ENCODE results near the gene LRRC70. TPM values are rescaled to one million over a fixed set of nuclear protein-coding genes. Genes with fewer than 3 reads are reported as not detected.

Gene LRRC70
- total and polyA plus RNA-seq, 5 donors from 2014 or later, result 0.42 to 4.6 (median 1.1) TPM

DNA sequence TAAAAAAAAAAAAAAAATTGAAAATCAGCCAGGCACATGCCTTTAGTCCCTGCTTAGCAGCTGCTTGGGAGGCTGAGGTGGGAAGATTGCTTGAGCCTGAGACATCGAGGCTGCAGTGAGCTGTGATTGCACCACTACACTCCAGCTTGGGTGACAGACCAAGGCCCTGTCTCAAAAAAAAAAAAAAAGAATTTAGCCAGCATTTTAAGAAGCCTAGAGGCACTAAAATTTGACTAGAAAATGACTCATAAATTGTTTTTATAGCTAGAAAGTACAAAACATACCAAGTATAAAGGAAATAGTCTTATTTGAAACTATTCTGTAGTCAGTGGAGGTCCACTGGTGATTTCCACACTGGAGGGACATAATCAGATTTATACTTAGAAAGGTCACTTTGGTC lies 17.5 kb downstream of the LRRC70 start:
- no peaks in the 10 kb centered on the region for H3K4me1 ChIP-seq (ENCODE audit: control insufficient read depth, insufficient read depth, low read length, poor library complexity, severe bottlenecking)
- H3K9me3 ChIP-seq (ENCODE audit: control insufficient read depth in 2 of 2, low read length in 2 of 2), result no peaks in the 10 kb centered on the region
- Mint-ChIP-seq H3K4me3 (no peak overlapping the region), H3K27me3 (no peaks in the 10 kb centered on the region), H3K9me3 (no peaks in the 10 kb centered on the region), H3K4me1 (peaks cover 15 to 28% (median 16%) of the 10 kb centered on the region in 4 donors), H3K36me3 (peaks cover 20% of the 10 kb centered on the region), H3K27ac (no peak overlapping the region)
- no peaks in the 10 kb centered on the region for H3K27me3 ChIP-seq (ENCODE audit: control insufficient read depth, insufficient read depth, low read length)
- H3K4me3 ChIP-seq (ENCODE audit: low read depth, low read length), result no peak overlapping the region
- H3K27ac ChIP-seq (ENCODE audit: insufficient read depth, low read length, poor library complexity, severe bottlenecking), result no peak overlapping the region
- DNase-seq (no peak), ATAC-seq (ENCODE audit: low read depth in 2 of 2) (no peak)
- H3K36me3 ChIP-seq (ENCODE audit: control insufficient read depth, insufficient read depth, low read length), result peaks cover 10% of the 10 kb centered on the region

DNA sequence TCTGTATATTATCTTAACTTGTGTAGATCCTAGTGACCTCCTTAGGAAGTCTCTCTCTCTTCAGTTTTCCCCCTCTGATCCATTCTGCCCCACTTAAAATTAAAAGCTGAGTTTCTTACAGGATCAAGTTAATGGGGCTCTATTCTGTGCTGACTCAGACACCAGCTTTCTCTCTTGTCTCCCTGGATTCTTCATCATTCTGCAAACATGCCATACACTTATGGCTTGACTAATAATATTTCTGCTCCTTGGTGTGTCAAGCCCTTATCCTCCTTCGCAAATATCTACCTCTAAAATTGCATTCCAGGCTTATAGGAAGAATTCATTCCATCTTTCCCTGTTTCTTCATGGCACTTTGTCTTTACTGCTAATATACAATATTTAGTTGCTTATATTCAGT lies 18.1 kb downstream of the LRRC70 start:
- no peak overlapping the region for H3K4me3 Mint-ChIP-seq
- Histone ChIP-seq H3K4me1 (ENCODE audit: control insufficient read depth, insufficient read depth, low read length, poor library complexity, severe bottlenecking) (no peaks in the 10 kb centered on the region), H3K36me3 (ENCODE audit: control insufficient read depth, insufficient read depth, low read length) (peaks cover 10% of the 10 kb centered on the region), H3K27ac (ENCODE audit: insufficient read depth, low read length, poor library complexity, severe bottlenecking) (no peak overlapping the region), H3K4me3 (ENCODE audit: low read depth, low read length) (no peak overlapping the region), H3K27me3 (ENCODE audit: control insufficient read depth, insufficient read depth, low read length) (no peaks in the 10 kb centered on the region), H3K9me3 (ENCODE audit: control insufficient read depth in 2 of 2, low read length in 2 of 2) (no peaks in the 10 kb centered on the region)
- ATAC-seq (ENCODE audit: low read depth in 2 of 2) (no peak), DNase-seq (no peak)
- H3K36me3 Mint-ChIP-seq, result peaks cover 20% of the 10 kb centered on the region
- no peaks in the 10 kb centered on the region for H3K27me3 Mint-ChIP-seq
- peaks cover 15 to 28% (median 16%) of the 10 kb centered on the region in 4 donors for H3K4me1 Mint-ChIP-seq
- no peak overlapping the region for H3K27ac Mint-ChIP-seq
- no peaks in the 10 kb centered on the region for H3K9me3 Mint-ChIP-seq

DNA sequence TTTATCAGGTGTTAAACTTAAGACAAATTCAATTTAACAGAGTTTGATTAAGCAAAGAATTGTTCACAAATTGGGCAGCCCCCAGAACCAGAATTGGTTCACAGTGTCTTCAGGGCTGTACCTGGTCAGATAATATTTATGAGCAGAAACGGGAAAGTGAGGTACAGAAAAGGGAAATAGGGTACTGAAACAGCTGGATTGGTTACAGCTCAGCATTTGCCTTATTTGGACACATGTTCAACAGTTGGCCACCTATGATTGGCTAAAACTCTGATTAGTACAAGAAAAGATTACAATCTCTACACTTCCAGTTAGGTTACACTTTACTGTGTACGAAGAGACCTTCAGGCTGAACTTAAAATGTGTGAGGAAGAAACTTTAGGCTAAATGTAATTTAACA lies 18.7 kb downstream of the LRRC70 start:
- Histone ChIP-seq H3K4me3 (ENCODE audit: low read depth, low read length) (no peak overlapping the region), H3K36me3 (ENCODE audit: control insufficient read depth, insufficient read depth, low read length) (peaks cover 3% of the 10 kb centered on the region), H3K9me3 (ENCODE audit: control insufficient read depth in 2 of 2, low read length in 2 of 2) (no peaks in the 10 kb centered on the region), H3K4me1 (ENCODE audit: control insufficient read depth, insufficient read depth, low read length, poor library complexity, severe bottlenecking) (no peaks in the 10 kb centered on the region), H3K27me3 (ENCODE audit: control insufficient read depth, insufficient read depth, low read length) (no peaks in the 10 kb centered on the region), H3K27ac (ENCODE audit: insufficient read depth, low read length, poor library complexity, severe bottlenecking) (no peak overlapping the region)
- ATAC-seq (ENCODE audit: low read depth in 2 of 2) (no peak), DNase-seq (no peak)
- Mint-ChIP-seq H3K9me3 (no peaks in the 10 kb centered on the region), H3K4me3 (no peak overlapping the region), H3K4me1 (peaks cover 15 to 28% (median 16%) of the 10 kb centered on the region in 4 donors), H3K27ac (no peak overlapping the region), H3K27me3 (no peaks in the 10 kb centered on the region), H3K36me3 (peaks cover 18% of the 10 kb centered on the region)

DNA sequence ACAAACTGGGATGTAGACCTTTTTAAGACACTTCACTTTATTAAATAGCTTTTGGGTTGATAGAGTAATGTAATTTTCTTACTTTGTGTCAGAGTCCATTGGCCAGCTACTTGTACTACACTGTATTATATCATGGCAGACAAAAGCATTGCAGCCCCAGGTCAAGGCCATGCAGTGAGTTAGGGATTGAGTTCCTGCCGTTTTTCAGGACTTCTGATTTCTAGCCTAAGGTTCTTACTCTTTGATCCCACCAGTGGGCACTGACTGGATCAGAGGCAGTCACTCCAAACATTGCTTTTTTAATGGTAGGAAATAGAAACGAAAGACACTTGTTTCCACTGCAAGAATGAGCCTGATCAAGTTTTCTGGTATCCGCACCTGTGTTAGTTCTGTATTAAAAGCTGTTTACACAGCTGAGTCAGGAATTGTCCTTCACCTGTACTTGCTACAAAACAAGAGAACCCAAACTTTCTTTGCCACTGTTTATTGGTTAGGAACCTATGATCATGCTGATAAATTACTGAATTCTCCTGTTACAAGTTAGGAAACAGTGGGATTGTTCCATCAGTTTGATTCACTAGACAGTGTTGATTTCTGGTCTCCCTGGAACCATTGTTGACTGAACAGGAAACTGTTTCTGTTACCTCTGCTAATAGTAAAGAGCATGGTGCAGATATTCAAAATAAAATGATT lies 22.1 kb downstream of the LRRC70 start:
- DNase-seq, result no peak
- H3K36me3 Mint-ChIP-seq, result peaks cover 7% of the 10 kb centered on the region
- peaks cover 3% of the 10 kb centered on the region for H3K36me3 ChIP-seq (ENCODE audit: control insufficient read depth, insufficient read depth, low read length)
- no peak overlapping the region for H3K27ac ChIP-seq (ENCODE audit: insufficient read depth, low read length, poor library complexity, severe bottlenecking)
- no peaks in the 10 kb centered on the region for H3K9me3 ChIP-seq (ENCODE audit: control insufficient read depth in 2 of 2, low read length in 2 of 2)
- ATAC-seq (ENCODE audit: low read depth in 2 of 2), result no peak
- no peak overlapping the region for H3K4me3 Mint-ChIP-seq
- peaks cover 8 to 19% (median 11%) of the 10 kb centered on the region in 4 donors for H3K4me1 Mint-ChIP-seq
- no peaks in the 10 kb centered on the region for H3K27me3 ChIP-seq (ENCODE audit: control insufficient read depth, insufficient read depth, low read length)
- no peak overlapping the region for H3K4me3 ChIP-seq (ENCODE audit: low read depth, low read length)
- H3K27ac Mint-ChIP-seq, result no peak overlapping the region
- H3K4me1 ChIP-seq (ENCODE audit: control insufficient read depth, insufficient read depth, low read length, poor library complexity, severe bottlenecking), result peaks cover 5% of the 10 kb centered on the region
- H3K27me3 Mint-ChIP-seq, result no peaks in the 10 kb centered on the region
- no peaks in the 10 kb centered on the region for H3K9me3 Mint-ChIP-seq

DNA sequence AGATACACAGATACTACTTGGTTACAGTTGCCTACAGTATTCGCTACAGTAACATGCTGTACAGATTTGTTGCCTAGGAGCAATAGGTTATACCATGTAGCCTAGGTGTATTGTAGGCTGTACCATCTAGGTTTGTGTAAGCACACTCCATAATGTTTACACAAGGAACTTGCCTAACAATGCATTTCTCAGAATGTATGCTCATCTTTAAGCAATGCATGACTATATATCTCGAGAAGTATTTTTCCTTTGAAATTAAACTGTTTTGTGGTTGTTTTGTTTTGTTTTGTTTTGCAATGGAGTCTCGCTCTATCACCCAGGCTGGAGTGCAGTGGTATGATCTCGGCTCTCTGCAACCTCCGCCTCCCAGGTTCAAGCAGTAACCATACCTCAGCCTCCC lies 25.3 kb downstream of the LRRC70 start:
- H3K9me3 Mint-ChIP-seq, result peaks cover 0 to 3% (median 0%) of the 10 kb centered on the region in 7 donors
- Histone ChIP-seq H3K27me3 (ENCODE audit: control insufficient read depth, insufficient read depth, low read length) (no peaks in the 10 kb centered on the region), H3K4me3 (ENCODE audit: low read depth, low read length) (no peak overlapping the region), H3K9me3 (ENCODE audit: control insufficient read depth in 2 of 2, low read length in 2 of 2) (no peaks in the 10 kb centered on the region), H3K27ac (ENCODE audit: insufficient read depth, low read length, poor library complexity, severe bottlenecking) (no peak overlapping the region), H3K36me3 (ENCODE audit: control insufficient read depth, insufficient read depth, low read length) (peaks cover 7% of the 10 kb centered on the region), H3K4me1 (ENCODE audit: control insufficient read depth, insufficient read depth, low read length, poor library complexity, severe bottlenecking) (peaks cover 7% of the 10 kb centered on the region)
- ATAC-seq (ENCODE audit: low read depth in 2 of 2) (no peak), DNase-seq (no peak)
- no peaks in the 10 kb centered on the region for H3K27me3 Mint-ChIP-seq
- no peak overlapping the region for H3K4me3 Mint-ChIP-seq
- peaks cover 25% of the 10 kb centered on the region for H3K36me3 Mint-ChIP-seq
- no peak overlapping the region for H3K27ac Mint-ChIP-seq
- H3K4me1 Mint-ChIP-seq, result peaks cover 6 to 17% (median 15%) of the 10 kb centered on the region in 4 donors

DNA sequence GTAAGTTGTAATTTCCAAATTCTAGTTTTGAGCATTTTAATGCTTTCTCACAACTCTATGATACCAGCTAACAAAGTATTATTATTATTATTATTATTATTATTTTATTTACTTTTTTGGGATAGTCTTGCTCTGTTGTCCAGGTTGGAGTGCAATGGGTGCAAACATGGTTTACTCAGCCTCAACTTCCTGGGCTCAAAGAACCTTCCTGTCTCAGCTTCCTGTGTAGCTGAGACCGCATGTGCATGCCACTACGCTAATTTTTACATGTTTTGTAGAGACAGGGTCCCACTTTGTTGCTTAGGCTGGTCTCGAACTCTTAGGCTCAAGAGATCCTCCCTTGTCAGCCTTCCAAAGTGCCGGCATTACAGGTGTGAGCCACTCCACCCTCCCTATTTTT lies 27.0 kb downstream of the LRRC70 start:
- Histone ChIP-seq H3K27me3 (ENCODE audit: control insufficient read depth, insufficient read depth, low read length) (no peaks in the 10 kb centered on the region), H3K4me3 (ENCODE audit: low read depth, low read length) (no peak overlapping the region), H3K9me3 (ENCODE audit: control insufficient read depth in 2 of 2, low read length in 2 of 2) (no peaks in the 10 kb centered on the region), H3K36me3 (ENCODE audit: control insufficient read depth, insufficient read depth, low read length) (peaks cover 10% of the 10 kb centered on the region), H3K27ac (ENCODE audit: insufficient read depth, low read length, poor library complexity, severe bottlenecking) (no peak overlapping the region), H3K4me1 (ENCODE audit: control insufficient read depth, insufficient read depth, low read length, poor library complexity, severe bottlenecking) (peaks cover 7% of the 10 kb centered on the region)
- H3K36me3 Mint-ChIP-seq, result peaks cover 39% of the 10 kb centered on the region
- H3K4me1 Mint-ChIP-seq, result peaks cover 3 to 16% (median 11%) of the 10 kb centered on the region in 4 donors
- H3K27me3 Mint-ChIP-seq, result no peaks in the 10 kb centered on the region
- no peak overlapping the region for H3K27ac Mint-ChIP-seq
- ATAC-seq (ENCODE audit: low read depth in 2 of 2), result no peak
- peaks cover 0 to 3% (median 0%) of the 10 kb centered on the region in 7 donors for H3K9me3 Mint-ChIP-seq
- DNase-seq, result peak in 1 of 3 donors; percentile 18
- no peak overlapping the region for H3K4me3 Mint-ChIP-seq

DNA sequence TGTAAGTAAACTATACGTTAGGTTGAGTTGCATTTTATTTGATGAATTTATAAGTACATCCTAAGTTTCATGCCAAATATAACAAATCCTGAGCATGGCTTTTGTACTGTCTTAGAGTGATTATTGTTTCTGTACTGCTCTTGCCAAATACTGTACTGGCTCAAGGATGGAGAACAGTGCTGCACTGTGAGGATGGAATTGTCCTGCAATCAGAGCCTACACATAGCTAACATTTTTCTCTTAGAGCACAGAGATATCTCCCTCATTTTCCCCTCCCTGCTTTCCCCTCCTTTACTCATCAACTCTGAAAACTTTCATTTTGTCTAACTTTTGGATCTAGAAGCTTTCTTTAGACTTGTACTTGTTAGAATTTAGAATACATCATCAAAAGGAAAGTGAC lies 28.3 kb downstream of the LRRC70 start:
- Histone ChIP-seq H3K27me3 (ENCODE audit: control insufficient read depth, insufficient read depth, low read length) (no peaks in the 10 kb centered on the region), H3K4me1 (ENCODE audit: control insufficient read depth, insufficient read depth, low read length, poor library complexity, severe bottlenecking) (peaks cover 7% of the 10 kb centered on the region), H3K36me3 (ENCODE audit: control insufficient read depth, insufficient read depth, low read length) (peaks cover 10% of the 10 kb centered on the region), H3K4me3 (ENCODE audit: low read depth, low read length) (no peak overlapping the region), H3K27ac (ENCODE audit: insufficient read depth, low read length, poor library complexity, severe bottlenecking) (no peak overlapping the region), H3K9me3 (ENCODE audit: control insufficient read depth in 2 of 2, low read length in 2 of 2) (no peaks in the 10 kb centered on the region)
- H3K9me3 Mint-ChIP-seq, result peaks cover 0 to 3% (median 0%) of the 10 kb centered on the region in 7 donors
- H3K4me1 Mint-ChIP-seq, result peaks cover 0 to 14% (median 9%) of the 10 kb centered on the region in 4 donors
- ATAC-seq (ENCODE audit: low read depth in 2 of 2) (no peak), DNase-seq (no peak)
- no peaks in the 10 kb centered on the region for H3K27me3 Mint-ChIP-seq
- no peak overlapping the region for H3K27ac Mint-ChIP-seq
- H3K4me3 Mint-ChIP-seq, result no peak overlapping the region
- H3K36me3 Mint-ChIP-seq, result peaks cover 45% of the 10 kb centered on the region

DNA sequence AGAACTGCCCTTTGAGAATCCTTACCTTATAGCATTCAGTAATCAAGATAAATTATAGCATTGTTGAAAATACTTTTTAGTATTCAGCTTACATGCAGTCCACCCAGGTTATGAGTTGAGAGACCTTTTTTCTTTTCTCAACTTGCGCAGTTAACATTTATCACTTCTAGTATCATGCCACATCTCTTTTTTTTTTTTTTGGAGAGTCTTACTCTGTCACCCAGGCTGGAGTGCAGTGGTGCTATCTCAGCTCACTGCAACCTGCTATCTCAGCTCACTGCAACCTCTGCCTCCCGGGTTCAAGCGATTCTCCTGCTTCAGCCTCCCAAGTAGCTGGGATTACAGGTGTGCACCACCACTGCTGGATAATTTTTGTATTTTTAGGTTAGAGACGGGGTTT lies 29.0 kb downstream of the LRRC70 start:
- H3K36me3 Mint-ChIP-seq, result peaks cover 45% of the 10 kb centered on the region

More for the DNA sequence above, 29.0 kb downstream of the LRRC70 start:
- Mint-ChIP-seq H3K27me3 (no peaks in the 10 kb centered on the region), H3K4me3 (no peak overlapping the region), H3K4me1 (peaks cover 0 to 14% (median 9%) of the 10 kb centered on the region in 4 donors), H3K27ac (no peak overlapping the region), H3K9me3 (peaks cover 0 to 3% (median 0%) of the 10 kb centered on the region in 7 donors)
- H3K36me3 ChIP-seq (ENCODE audit: control insufficient read depth, insufficient read depth, low read length), result peaks cover 10% of the 10 kb centered on the region
- peaks cover 7% of the 10 kb centered on the region for H3K4me1 ChIP-seq (ENCODE audit: control insufficient read depth, insufficient read depth, low read length, poor library complexity, severe bottlenecking)
- ATAC-seq (ENCODE audit: low read depth in 2 of 2) (no peak), DNase-seq (no peak)
- H3K27me3 ChIP-seq (ENCODE audit: control insufficient read depth, insufficient read depth, low read length), result no peaks in the 10 kb centered on the region
- no peak overlapping the region for H3K4me3 ChIP-seq (ENCODE audit: low read depth, low read length)
- no peak overlapping the region for H3K27ac ChIP-seq (ENCODE audit: insufficient read depth, low read length, poor library complexity, severe bottlenecking)
- H3K9me3 ChIP-seq (ENCODE audit: control insufficient read depth in 2 of 2, low read length in 2 of 2), result no peaks in the 10 kb centered on the region

Data from CD4-positive, CD25-positive, alpha-beta regulatory T cell (primary cell).